Fibroblast of lung (primary cell): ENCODE measurements around the gene C1QTNF8.

Experiments used
- CTCF ChIP-seq, 2 donors: IDR thresholded peaks in 1 of 2; conservative IDR thresholded peaks in 1 of 2; 1 replicate in 1 of 2; 2 replicates in 1 of 2; pipeline ENCODE4 v1.5.1; 2011 to 2012; ENCODE audit warnings: low read length in 2 of 2, control low read depth in 1 of 2, inconsistent platforms in 1 of 2, low read depth in 1 of 2, mild to moderate bottlenecking in 1 of 2
- EZH2 ChIP-seq: IDR thresholded peaks from 2 replicates; pipeline ENCODE4 v1.5.1; 2012; ENCODE audit warnings: low read length, control low read depth, mild to moderate bottlenecking; ENCODE audit errors: missing control alignments

- no peak for TF ChIP-seq CTCF (conservative IDR thresholded peaks at IDR 0.05 in 1 of 2, IDR thresholded peaks at IDR 0.05 in 1 of 2; ENCODE audit: low read depth in 1 of 2, low read length in 2 of 2)
- TF ChIP-seq EZH2, result no peak
Observed at GRCh38 chr16:1079786-1080525, 16.1 kb downstream of the C1QTNF8 start.
